ENCODE measurements around the gene CEP83.
"Not testable (repeated sequence)": the region's sequence is repeated elsewhere in the genome, so short reads cannot be mapped to it uniquely, and the experiment has no call there.

The CEP83 gene

GRCh38 chr12:94459728-94460615 lies at the start of gene CEP83:
Gene CEP83 (minus strand): TSS chr12:94459867. CDS start chr12:94412490, 47,377 bp downstream.
- peak; percentile 90 for DNase-seq (ENCODE audit: low read depth)

GRCh38 chr12:94509317-94509716 lies 49.6 kb upstream of the CEP83 start:
- no peak for DNase-seq (ENCODE audit: low read depth)

- no peak for DNase-seq (ENCODE audit: low read depth)
Measured at GRCh38 chr12:94507455-94507854, 47.8 kb upstream of the CEP83 start.

- no peak for DNase-seq (ENCODE audit: low read depth)
Measured at GRCh38 chr12:94504386-94504785, 44.7 kb upstream of the CEP83 start.

- DNase-seq (ENCODE audit: low read depth), result no peak
Measured at GRCh38 chr12:94503619-94504018, 44.0 kb upstream of the CEP83 start.

GRCh38 chr12:94500831-94501567 lies 41.3 kb upstream of the CEP83 start:
- no peak for DNase-seq (ENCODE audit: low read depth)

- no peak for DNase-seq (ENCODE audit: low read depth)
Measured at GRCh38 chr12:94498698-94499097, 39.0 kb upstream of the CEP83 start.

GRCh38 chr12:94498073-94498472 lies 38.4 kb upstream of the CEP83 start:
- no peak for DNase-seq (ENCODE audit: low read depth)

- no peak for DNase-seq (ENCODE audit: low read depth)
Measured at GRCh38 chr12:94495445-94496115, 35.9 kb upstream of the CEP83 start.

- DNase-seq (ENCODE audit: low read depth), result no peak
Measured at GRCh38 chr12:94491489-94491888, 31.8 kb upstream of the CEP83 start.

GRCh38 chr12:94488463-94488862 lies 28.8 kb upstream of the CEP83 start:
- DNase-seq (ENCODE audit: low read depth), result no peak

- DNase-seq (ENCODE audit: low read depth), result no peak
Measured at GRCh38 chr12:94481734-94482133, 22.1 kb upstream of the CEP83 start.

- DNase-seq (ENCODE audit: low read depth), result no peak
Measured at GRCh38 chr12:94469522-94469921, 9.9 kb upstream of the CEP83 start.

GRCh38 chr12:94460616-94460959 lies 921 bp upstream of the CEP83 start:
- no peak for DNase-seq (ENCODE audit: low read depth)

GRCh38 chr12:94458877-94459727 lies 565 bp downstream of the CEP83 start:
- DNase-seq (ENCODE audit: low read depth), result no peak

GRCh38 chr12:94457311-94457710 lies 2.4 kb downstream of the CEP83 start:
- DNase-seq (ENCODE audit: low read depth), result no peak

GRCh38 chr12:94454318-94454717 lies 5.3 kb downstream of the CEP83 start:
- not testable (repeated sequence) for DNase-seq (ENCODE audit: low read depth)

- DNase-seq (ENCODE audit: low read depth), result no peak
Measured at GRCh38 chr12:94445662-94446061, 14.0 kb downstream of the CEP83 start.

- DNase-seq (ENCODE audit: low read depth), result no peak
Measured at GRCh38 chr12:94437303-94437702, 22.4 kb downstream of the CEP83 start.

- no peak for DNase-seq (ENCODE audit: low read depth)
Measured at GRCh38 chr12:94435511-94435927, 24.1 kb downstream of the CEP83 start.

GRCh38 chr12:94434171-94434570 lies 25.5 kb downstream of the CEP83 start:
- DNase-seq (ENCODE audit: low read depth), result no peak

GRCh38 chr12:94433744-94434143 lies 25.9 kb downstream of the CEP83 start:
- no peak for DNase-seq (ENCODE audit: low read depth)

All from T-helper 22 cell (primary cell).